Measurements from ENCODE around the gene KRT78.

- TF ChIP-seq TARDBP (IDR thresholded peaks at IDR 0.05) (no peak), SP1 (IDR thresholded peaks at IDR 0.05) (no peak), ZNF384 (IDR thresholded peaks at IDR 0.05) (no peak), FOXA1 (IDR thresholded peaks at IDR 0.05) (no peak), NFRKB (IDR thresholded peaks at IDR 0.05) (no peak), HDGF (IDR thresholded peaks at IDR 0.05; ENCODE audit: borderline replicate concordance) (no peak), BHLHE40 (IDR thresholded peaks at IDR 0.05; ENCODE audit: borderline replicate concordance) (no peak), CTBP1 (IDR thresholded peaks at IDR 0.05; ENCODE audit: borderline replicate concordance) (no peak)
Observed at GRCh38 chr12:52814710-52815155, 34.1 kb downstream of the KRT78 start.
